BJ (cell line): ENCODE measurements around the gene LAPTM5. TPM values are rescaled to one million over a fixed set of nuclear protein-coding genes. Genes with fewer than 3 reads are reported as not detected.

ENCODE experiments used
- CTCF ChIA-PET: fragments of 350-600 bp; formaldehyde crosslinking; extraction: SDS; loops from one replicate; lab custom pipeline; 2021; ENCODE audit warnings: antibody characterized with exemption, inconsistent platforms; lab: Yijun Ruan, JAX
- POLR2A ChIA-PET: fragments of 300-600 bp; sonication (Branson Sonifier 250); formaldehyde crosslinking; extraction: SDS; loops from one replicate; lab custom pipeline; 2021; ENCODE audit warnings: antibody characterized with exemption; lab: Charles Lee
- DNase-seq: peaks from one replicate; pipeline ENCODE4 v3.0.0-alpha.2; 2011; ENCODE audit warnings: low read depth
- H3K27me3 ChIP-seq: 2 replicates; pipeline ENCODE4 v1.6.0; 2011; ENCODE audit warnings: low read length; ENCODE audit not compliant: control insufficient read depth, insufficient read depth
- H3K36me3 ChIP-seq: 2 replicates; pipeline ENCODE4 v1.5.1; 2011; ENCODE audit warnings: low read length; ENCODE audit not compliant: control insufficient read depth, insufficient read depth
- H3K4me3 ChIP-seq: 2 replicates; pipeline ENCODE4 v1.5.1; 2011; ENCODE audit warnings: low read depth, mild to moderate bottlenecking, control low read depth, low read length
- CTCF ChIP-seq: IDR thresholded peaks from 2 replicates; pipeline ENCODE4 v1.5.1; 2011; ENCODE audit warnings: low read depth, mild to moderate bottlenecking, control low read depth, inconsistent platforms, low read length, moderate library complexity; ENCODE audit not compliant: insufficient read depth
- polyA plus RNA-seq: library from polyadenylated mRNA; depleted of rRNA; stranded (reverse); fragments of >200 nt; gene quantifications from 2 replicates; pipeline ENCODE4 v1.2.3, GENCODE V29; 2011

LAPTM5 gene
- polyA plus RNA-seq, 1 experiment = 2.1 TPM

DNA sequence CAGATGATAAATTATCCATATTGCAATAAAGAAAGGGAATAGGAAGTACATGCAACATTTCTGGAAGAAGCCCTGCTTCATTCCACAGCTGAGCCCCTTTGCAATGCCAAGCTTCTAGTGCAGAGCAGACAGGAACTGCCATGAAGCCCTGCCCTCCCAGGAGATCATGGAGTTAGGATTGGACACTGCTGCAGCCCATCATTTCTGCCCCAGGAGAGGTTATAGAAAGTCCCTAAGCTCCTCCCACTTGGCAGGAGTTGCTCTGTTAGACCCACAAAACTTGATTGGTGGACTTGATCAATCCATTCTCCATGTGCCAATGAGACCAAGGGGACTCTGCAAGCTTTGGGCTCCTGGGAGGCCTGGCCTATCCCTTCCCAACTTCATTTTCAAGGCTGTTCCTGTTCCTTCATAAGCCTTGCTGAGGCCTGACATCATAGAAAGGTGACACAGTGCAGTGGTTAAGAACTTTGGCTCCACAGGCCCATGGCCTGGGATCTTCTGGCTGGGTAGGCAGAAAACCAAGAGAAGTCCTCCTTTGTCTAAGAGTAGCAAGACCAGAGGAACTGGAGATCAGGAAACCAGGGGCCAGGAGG lies 1.3 kb upstream of the LAPTM5 start:
- POLR2A ChIA-PET = no interaction called here
- no peak for TF ChIP-seq CTCF
- H3K4me3 ChIP-seq = no peak overlapping the region
- no peaks in the 10 kb centered on the region for H3K27me3 ChIP-seq
- CTCF ChIA-PET = interaction anchor here (1.0 to 10.3 kb wide), 4 partner anchors 14 to 152 kb away, joined by 3 to 114 read pairs (median 26); no protein-coding TSS in a partner anchor
- no peak for DNase-seq
- no peaks in the 10 kb centered on the region for H3K36me3 ChIP-seq

GRCh38 chr1:30758121-30758688 lies 631 bp upstream of the LAPTM5 start:
- POLR2A ChIA-PET = no interaction called here
- CTCF ChIA-PET = interaction anchor here (1.0 to 10.3 kb wide), 4 partner anchors 14 to 153 kb away, joined by 3 to 114 read pairs (median 26); no protein-coding TSS in a partner anchor

GRCh38 chr1:30756545-30757351 lies 826 bp downstream of the LAPTM5 start:
- peak; percentile 73 for DNase-seq
- ChIA-PET CTCF (interaction anchor here (1.1 to 10.3 kb wide), 5 partner anchors 12 to 38 kb away, joined by 3 to 114 read pairs (median 14); no protein-coding TSS in a partner anchor), POLR2A (no interaction called here)
- Histone ChIP-seq H3K27me3 (no peaks in the 10 kb centered on the region), H3K4me3 (no peak overlapping the region), H3K36me3 (no peaks in the 10 kb centered on the region)
- no peak for TF ChIP-seq CTCF

More at GRCh38 chr1:30758121-30758688, 631 bp upstream of the LAPTM5 start:
- Histone ChIP-seq H3K27me3 (no peaks in the 10 kb centered on the region), H3K4me3 (no peak overlapping the region), H3K36me3 (no peaks in the 10 kb centered on the region)
- DNase-seq = no peak
- TF ChIP-seq CTCF = no peak

DNA sequence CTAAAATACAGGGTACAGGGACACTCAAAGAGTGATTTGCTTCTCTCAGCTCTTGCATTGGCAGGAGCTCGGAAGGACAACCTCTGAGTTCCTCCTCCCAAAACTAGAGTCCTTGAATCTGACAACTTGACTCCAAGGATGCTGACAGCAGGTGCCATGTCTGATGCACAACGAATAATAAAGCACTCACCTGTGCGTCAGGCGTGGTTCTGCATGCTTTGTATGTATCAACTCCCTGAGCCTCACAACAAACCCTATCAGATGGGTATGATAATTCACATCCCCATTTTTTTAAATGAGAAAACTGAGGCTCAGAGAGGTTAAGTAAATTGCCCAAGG lies 1.4 kb downstream of the LAPTM5 start:
- TF ChIP-seq CTCF = no peak
- no peaks in the 10 kb centered on the region for H3K27me3 ChIP-seq
- ChIA-PET CTCF (interaction anchor here (1.1 to 10.3 kb wide), 4 partner anchors 12 to 37 kb away, joined by 3 to 114 read pairs (median 8); no protein-coding TSS in a partner anchor), POLR2A (no interaction called here)
- DNase-seq = no peak
- no peak overlapping the region for H3K4me3 ChIP-seq
- no peaks in the 10 kb centered on the region for H3K36me3 ChIP-seq

DNA sequence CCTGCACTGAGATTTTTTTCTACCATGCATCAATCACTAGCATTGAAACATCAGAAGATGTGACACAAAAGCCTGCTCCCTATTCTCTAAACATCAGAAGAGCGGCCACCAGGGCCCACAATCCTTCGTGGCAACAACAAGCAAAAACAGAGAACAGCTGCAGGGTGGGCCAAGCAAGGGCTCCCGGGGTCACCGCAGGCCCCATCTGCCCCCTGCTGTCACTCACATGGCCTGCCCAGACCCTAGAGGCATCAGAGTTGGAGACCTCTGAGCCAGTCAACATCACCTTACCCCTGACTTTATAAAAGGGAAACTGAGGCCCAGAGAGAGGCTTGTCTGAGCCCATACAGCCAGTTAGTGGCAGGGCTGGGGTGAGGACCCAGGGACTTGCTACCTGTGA lies 1.8 kb downstream of the LAPTM5 start:
- no peak for TF ChIP-seq CTCF
- CTCF ChIA-PET = interaction anchor here (0.6 to 10.3 kb wide), 5 partner anchors 24 to 177 kb away, joined by 3 to 114 read pairs (median 4); no protein-coding TSS in a partner anchor
- no peak overlapping the region for H3K4me3 ChIP-seq
- DNase-seq = no peak
- no peaks in the 10 kb centered on the region for H3K27me3 ChIP-seq
- POLR2A ChIA-PET = no interaction called here
- no peaks in the 10 kb centered on the region for H3K36me3 ChIP-seq
